Body of pancreas (tissue), 4 donors: ENCODE measurements around the gene TTC1.

ENCODE experiments used
- CTCF ChIP-seq, 7 experiments: fragments of 450-650 bp in 4 of 7; fragments of 200-600 bp in 3 of 7; sonication (generic) in 3 of 7; IDR thresholded peaks; one replicate each; pipeline ENCODE4 v1.5.1; 2016 to 2019; ENCODE audit warnings: antibody characterized with exemption in 7 of 7
- POLR2A ChIP-seq, 3 donors: fragments of 450-650 bp; IDR thresholded peaks; one replicate each; pipeline ENCODE4 v1.6.1; 2016; ENCODE audit warnings: antibody characterized with exemption in 3 of 3, mild to moderate bottlenecking in 2 of 3

GRCh38 chr5:160096178-160096577 is 87.2 kb downstream of the TTC1 start:
- TF ChIP-seq POLR2A (IDR thresholded peaks at IDR 0.05) (no peak), CTCF (IDR thresholded peaks at IDR 0.05) (no peak)
